Liver (tissue), 9 donors: ENCODE data around the gene TEX9. TPM values are rescaled to one million over a fixed set of nuclear protein-coding genes. Genes with fewer than 3 reads are reported as not detected.

ENCODE experiments used
- DNase-seq: peaks from one replicate; pipeline ENCODE4 v3.0.0-alpha.2; 2017; ENCODE audit warnings: low spot score
- H3K27ac ChIP-seq, 2 donors: one replicate each; pipeline ENCODE4 v1.7.0; 2013; ENCODE audit warnings: inconsistent platforms in 2 of 2, low read length in 2 of 2, control low read depth in 1 of 2, low read depth in 1 of 2, mild to moderate bottlenecking in 1 of 2
- H3K27me3 ChIP-seq, 4 donors: one replicate each; pipeline versions ENCODE4 v1.6.1 to v1.7.0; 2013; ENCODE audit warnings: low read length in 3 of 4, inconsistent platforms in 1 of 4, mild to moderate bottlenecking in 1 of 4, moderate library complexity in 1 of 4; ENCODE audit not compliant: control insufficient read depth in 4 of 4, insufficient read depth in 4 of 4
- H3K36me3 ChIP-seq, 4 donors: one replicate each; pipeline versions ENCODE4 v1.6.1 to v1.7.0; 2013; ENCODE audit warnings: low read length in 3 of 4, mild to moderate bottlenecking in 3 of 4, low read depth in 1 of 4, moderate library complexity in 1 of 4; ENCODE audit not compliant: control insufficient read depth in 4 of 4, insufficient read depth in 3 of 4
- H3K4me1 ChIP-seq, 4 donors: one replicate each; pipeline versions ENCODE4 v1.6.1 to v1.7.0; 2013; ENCODE audit warnings: low read length in 3 of 4, mild to moderate bottlenecking in 3 of 4, moderate library complexity in 1 of 4; ENCODE audit not compliant: control insufficient read depth in 4 of 4, insufficient read depth in 4 of 4
- H3K4me3 ChIP-seq, 3 donors: one replicate each; pipeline versions ENCODE4 v1.6.1 to v1.7.0; 2013; ENCODE audit warnings: low read length in 3 of 3, control low read depth in 1 of 3, low read depth in 1 of 3, mild to moderate bottlenecking in 1 of 3
- H3K9ac ChIP-seq, 2 donors: one replicate each; pipeline ENCODE4 v1.7.0; 2013; ENCODE audit warnings: low read length in 2 of 2, mild to moderate bottlenecking in 2 of 2, moderate library complexity in 2 of 2, control low read depth in 1 of 2, low read depth in 1 of 2
- H3K9me3 ChIP-seq, 4 donors: one replicate each; pipeline versions ENCODE4 v1.6.1 to v1.7.0; 2013; ENCODE audit warnings: low read length in 3 of 4; ENCODE audit not compliant: control insufficient read depth in 4 of 4
- ATF3 ChIP-seq: IDR thresholded peaks from 2 replicates; pipeline ENCODE4 v1.6.1; 2016; ENCODE audit warnings: antibody characterized with exemption
- FOXA1 ChIP-seq: IDR thresholded peaks from 2 replicates; pipeline ENCODE4 v1.6.1; 2016; ENCODE audit warnings: antibody characterized with exemption
- FOXA2 ChIP-seq: IDR thresholded peaks from 2 replicates; pipeline ENCODE4 v1.6.1; 2016; ENCODE audit warnings: antibody characterized with exemption
- GABPA ChIP-seq, 2 donors: IDR thresholded peaks in 1 of 2; conservative IDR thresholded peaks in 1 of 2; 2 replicates each; pipeline ENCODE4 v1.6.1; 2016; ENCODE audit warnings: antibody characterized with exemption in 2 of 2, mild to moderate bottlenecking in 1 of 2, moderate library complexity in 1 of 2
- HNF4A ChIP-seq, 2 donors: conservative IDR thresholded peaks; 2 replicates each; pipeline ENCODE4 v1.6.1; 2016; ENCODE audit warnings: antibody characterized with exemption in 2 of 2, mild to moderate bottlenecking in 2 of 2
- HNF4G ChIP-seq: IDR thresholded peaks from 2 replicates; pipeline ENCODE4 v1.6.1; 2016; ENCODE audit warnings: antibody characterized with exemption
- JUND ChIP-seq, 2 donors: IDR thresholded peaks; 2 replicates each; pipeline ENCODE4 v1.6.1; 2016; ENCODE audit warnings: antibody characterized with exemption in 2 of 2
- MAX ChIP-seq: IDR thresholded peaks from 2 replicates; pipeline ENCODE4 v1.6.1; 2016; ENCODE audit warnings: antibody characterized with exemption
- NR2F2 ChIP-seq: IDR thresholded peaks from 2 replicates; pipeline ENCODE4 v1.6.1; 2016; ENCODE audit warnings: antibody characterized with exemption
- RAD21 ChIP-seq, 2 donors: IDR thresholded peaks; 2 replicates each; pipeline ENCODE4 v1.6.1; 2016; ENCODE audit warnings: antibody characterized with exemption in 2 of 2, mild to moderate bottlenecking in 2 of 2
- REST ChIP-seq: IDR thresholded peaks from 2 replicates; pipeline ENCODE4 v1.6.1; 2016; ENCODE audit warnings: antibody characterized with exemption, mild to moderate bottlenecking
- RXRA ChIP-seq, 2 donors: IDR thresholded peaks; 2 replicates each; pipeline ENCODE4 v1.6.1; 2017 to 2018; ENCODE audit warnings: antibody characterized with exemption in 2 of 2, mild to moderate bottlenecking in 1 of 2
- SP1 ChIP-seq: IDR thresholded peaks from 2 replicates; pipeline ENCODE4 v1.6.1; 2018; ENCODE audit warnings: antibody characterized with exemption, mild to moderate bottlenecking
- TAF1 ChIP-seq: conservative IDR thresholded peaks from 2 replicates; pipeline ENCODE4 v1.6.1; 2016; ENCODE audit warnings: antibody characterized with exemption, mild to moderate bottlenecking
- ZBTB33 ChIP-seq: IDR thresholded peaks from 2 replicates; pipeline ENCODE4 v1.6.1; 2016; ENCODE audit warnings: antibody characterized with exemption
- WGBS: extraction: QIAGEN DNeasy Blood & Tissue Kit; methylation state at CpG from one replicate; pipeline ENCODE4 v1.1.7; 2013; 5-methylcytosine and 5-hydroxymethylcytosine counted together
- polyA plus RNA-seq, 2 donors: library from polyadenylated mRNA; stranded (reverse) in 1 of 2; unstranded in 1 of 2; fragments of 200-250 nt in 1 of 2; fragments of >200 nt in 1 of 2; fragmentation: Nextera tagmentation in 1 of 2; extraction: Ambion mirVana in 1 of 2; gene quantifications; one replicate each; pipeline versions ENCODE4 v1.2.1 to v1.2.3, GENCODE V29; 2013 to 2015
- total RNA-seq, 2 donors: library from RNA; depleted of rRNA; stranded (reverse); fragments of >200 nt; gene quantifications; one replicate each; pipeline ENCODE4 v1.2.3, GENCODE V29; 2014
- TF ChIP-seq, protein P1 (sequence below): fragments of 150-350 bp; IDR thresholded peaks from 2 replicates; pipeline ENCODE4 v1.5.1; 2017; ENCODE audit warnings: improper control_type of control experiment, low read depth, low read length; ENCODE audit not compliant: missing input control
- donor health status: healthy.
- donor health status: healthy.
- donor health status: healthy.
- donor health status: healthy.
- donor health status: healthy.

TEX9 gene
- total and polyA plus RNA-seq, 4 donors, result 0.48 to 1.4 (median 0.90) TPM

DNA sequence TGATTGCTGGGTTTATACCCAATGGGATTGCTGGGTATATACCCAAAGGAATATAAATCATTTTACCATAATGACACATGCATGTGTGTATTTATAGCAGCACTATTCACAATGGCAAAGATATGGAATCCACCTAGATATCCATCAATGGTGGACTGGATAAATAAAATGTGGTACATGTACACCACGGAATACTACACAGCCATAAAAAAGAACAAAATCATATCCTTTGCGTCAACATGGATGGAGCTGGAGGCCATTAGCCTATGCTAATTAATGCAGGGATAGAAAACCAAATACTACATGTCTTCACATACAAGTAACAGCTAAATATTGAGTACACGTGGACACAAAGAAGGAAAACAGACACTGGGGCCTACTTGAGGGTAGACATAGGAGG is 77.1 kb downstream of the TEX9 start (continued):
- TF ChIP-seq ZBTB33 (no peak), RXRA (IDR thresholded peaks at IDR 0.05) (no peak), TAF1 (no peak), FOXA1 (no peak), JUND (IDR thresholded peaks at IDR 0.05) (no peak), GABPA (IDR thresholded peaks at IDR 0.05 in 1 of 2, conservative IDR thresholded peaks at IDR 0.05 in 1 of 2) (no peak)

DNA sequence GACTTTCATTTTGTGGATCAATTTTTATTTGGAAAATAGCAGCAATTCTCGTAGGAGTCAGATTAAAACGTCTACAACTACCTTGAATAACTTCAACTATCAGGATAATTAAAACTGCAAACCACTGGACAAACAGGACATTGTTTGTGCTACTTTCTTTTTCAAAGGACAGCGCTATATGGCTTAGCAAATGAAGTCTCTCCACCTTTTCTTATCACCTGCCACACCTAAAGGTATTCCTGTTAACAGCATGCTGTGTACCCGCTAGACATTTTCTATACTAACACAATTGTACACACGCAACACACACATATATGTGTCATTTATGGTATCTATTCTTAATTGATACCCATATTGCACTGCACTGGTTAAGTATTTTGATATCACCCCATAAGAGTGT is 80.5 kb downstream of the TEX9 start:
- Histone ChIP-seq H3K9ac (no peak overlapping the region), H3K4me3 (no peak overlapping the region)
- 90% methylated on average over 5 of the region's 5 CpGs for WGBS

DNA sequence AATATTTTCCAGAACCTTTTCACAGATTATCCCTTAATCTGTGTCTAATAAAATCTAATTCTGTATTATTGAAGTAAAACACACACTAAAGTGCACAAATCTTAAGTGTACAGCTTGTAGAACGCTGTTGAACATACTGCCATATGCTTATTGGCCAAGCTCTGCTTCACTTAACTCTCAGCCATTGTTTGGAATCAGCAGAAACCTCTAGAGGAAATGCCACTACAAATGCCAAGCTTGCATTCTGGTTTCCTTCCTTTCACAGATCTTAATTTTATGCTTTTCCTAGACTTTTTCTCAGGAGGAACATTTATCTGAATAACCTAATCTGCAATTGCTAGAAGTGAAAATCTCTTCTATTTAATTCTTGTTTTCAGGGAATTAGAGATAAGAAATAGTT is 89.6 kb downstream of the TEX9 start:
- Histone ChIP-seq H3K9ac (no peak overlapping the region), H3K4me1 (peaks cover 0 to 7% (median 0%) of the 10 kb centered on the region in 4 donors), H3K36me3 (no peaks in the 10 kb centered on the region), H3K27me3 (no peaks in the 10 kb centered on the region), H3K4me3 (no peak overlapping the region), H3K27ac (no peak overlapping the region), H3K9me3 (no peaks in the 10 kb centered on the region)
- DNase-seq, result no peak
- TF ChIP-seq NR2F2 (no peak), HNF4A (conservative IDR thresholded peaks at IDR 0.05) (no peak), MAX (no peak), SP1 (no peak), FOXA1 (no peak), RXRA (IDR thresholded peaks at IDR 0.05) (no peak), ZBTB33 (no peak), REST (no peak), RAD21 (IDR thresholded peaks at IDR 0.05) (no peak), HNF4G (no peak)
- TF ChIP-seq, protein P1, sequence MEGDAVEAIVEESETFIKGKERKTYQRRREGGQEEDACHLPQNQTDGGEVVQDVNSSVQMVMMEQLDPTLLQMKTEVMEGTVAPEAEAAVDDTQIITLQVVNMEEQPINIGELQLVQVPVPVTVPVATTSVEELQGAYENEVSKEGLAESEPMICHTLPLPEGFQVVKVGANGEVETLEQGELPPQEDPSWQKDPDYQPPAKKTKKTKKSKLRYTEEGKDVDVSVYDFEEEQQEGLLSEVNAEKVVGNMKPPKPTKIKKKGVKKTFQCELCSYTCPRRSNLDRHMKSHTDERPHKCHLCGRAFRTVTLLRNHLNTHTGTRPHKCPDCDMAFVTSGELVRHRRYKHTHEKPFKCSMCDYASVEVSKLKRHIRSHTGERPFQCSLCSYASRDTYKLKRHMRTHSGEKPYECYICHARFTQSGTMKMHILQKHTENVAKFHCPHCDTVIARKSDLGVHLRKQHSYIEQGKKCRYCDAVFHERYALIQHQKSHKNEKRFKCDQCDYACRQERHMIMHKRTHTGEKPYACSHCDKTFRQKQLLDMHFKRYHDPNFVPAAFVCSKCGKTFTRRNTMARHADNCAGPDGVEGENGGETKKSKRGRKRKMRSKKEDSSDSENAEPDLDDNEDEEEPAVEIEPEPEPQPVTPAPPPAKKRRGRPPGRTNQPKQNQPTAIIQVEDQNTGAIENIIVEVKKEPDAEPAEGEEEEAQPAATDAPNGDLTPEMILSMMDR, result no peak
- WGBS, result 75% methylated on average over 1 of the region's 1 CpG

More for the DNA sequence above, 80.5 kb downstream of the TEX9 start:
- no peak for DNase-seq
- H3K27me3 ChIP-seq, result no peaks in the 10 kb centered on the region
- H3K9me3 ChIP-seq, result no peaks in the 10 kb centered on the region
- no peak overlapping the region for H3K27ac ChIP-seq
- H3K4me1 ChIP-seq, result no peaks in the 10 kb centered on the region
- no peak for TF ChIP-seq FOXA2
- no peak for TF ChIP-seq MAX
- no peak for TF ChIP-seq GABPA (IDR thresholded peaks at IDR 0.05 in 1 of 2, conservative IDR thresholded peaks at IDR 0.05 in 1 of 2)
- no peak for TF ChIP-seq ATF3
- TF ChIP-seq HNF4G, result no peak
- TF ChIP-seq FOXA1, result no peak
- no peaks in the 10 kb centered on the region for H3K36me3 ChIP-seq
